HEK293T (cell line): ENCODE results near the gene GDF10.

Source experiments
- ARNT ChIP-seq: fragments of 450-650 bp; IDR thresholded peaks from 2 replicates; pipeline ENCODE4 v1.6.1; 2017; ENCODE audit warnings: mild to moderate bottlenecking
- BHLHE40 ChIP-seq: fragments of 450-650 bp; IDR thresholded peaks from 2 replicates; pipeline ENCODE4 v1.6.1; 2016; ENCODE audit warnings: mild to moderate bottlenecking, moderate library complexity, borderline replicate concordance
- CTBP1 ChIP-seq: fragments of 450-650 bp; IDR thresholded peaks from 2 replicates; pipeline ENCODE4 v1.6.1; 2016; ENCODE audit warnings: borderline replicate concordance
- FOXA1 ChIP-seq: fragments of 450-650 bp; IDR thresholded peaks from 2 replicates; pipeline ENCODE4 v1.6.1; 2016; ENCODE audit warnings: mild to moderate bottlenecking
- FOXM1 ChIP-seq: fragments of 450-650 bp; IDR thresholded peaks from 2 replicates; pipeline ENCODE4 v1.6.1; 2017; ENCODE audit warnings: mild to moderate bottlenecking, borderline replicate concordance
- HDGF ChIP-seq: fragments of 450-650 bp; IDR thresholded peaks from 2 replicates; pipeline ENCODE4 v1.6.1; 2017; ENCODE audit warnings: antibody characterized with exemption, borderline replicate concordance
- LEF1 ChIP-seq: fragments of 450-650 bp; IDR thresholded peaks from 2 replicates; pipeline ENCODE4 v1.6.1; 2017; ENCODE audit warnings: mild to moderate bottlenecking, borderline replicate concordance
- NFRKB ChIP-seq: fragments of 450-650 bp; IDR thresholded peaks from 2 replicates; pipeline ENCODE4 v1.6.1; 2016; ENCODE audit warnings: mild to moderate bottlenecking, moderate library complexity
- SP1 ChIP-seq: fragments of 450-650 bp; IDR thresholded peaks from 2 replicates; pipeline ENCODE4 v1.6.1; 2017
- SUZ12 ChIP-seq: fragments of 450-650 bp; IDR thresholded peaks from 2 replicates; pipeline ENCODE4 v1.6.1; 2016; ENCODE audit warnings: mild to moderate bottlenecking
- TARDBP ChIP-seq: fragments of 450-650 bp; IDR thresholded peaks from 2 replicates; pipeline ENCODE4 v1.6.1; 2016
- ZNF384 ChIP-seq: fragments of 450-650 bp; IDR thresholded peaks from 2 replicates; pipeline ENCODE4 v1.6.1; 2016
- TF ChIP-seq, protein P1 (sequence below): fragments of 450-650 bp; IDR thresholded peaks from 2 replicates; pipeline ENCODE4 v1.6.1; 2016

DNA sequence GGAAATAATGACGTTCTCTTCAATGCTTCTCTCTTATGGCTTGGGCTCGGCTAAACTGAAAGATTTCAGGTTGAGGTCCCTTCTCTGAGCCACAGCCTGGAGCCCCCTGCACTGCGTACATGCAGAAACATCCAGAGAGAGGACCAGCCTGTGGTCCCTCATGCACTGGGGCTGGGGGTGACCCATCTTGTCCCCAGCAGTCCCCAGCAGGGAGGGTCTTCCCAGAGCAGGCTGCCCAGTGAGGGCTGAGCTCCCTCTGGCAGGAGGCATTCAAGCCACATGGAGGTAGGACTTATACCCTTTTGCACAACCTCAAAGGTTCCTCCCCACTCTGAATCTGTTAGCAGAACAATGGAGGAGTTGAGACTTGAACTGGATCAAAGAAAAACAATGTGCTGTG, 7.4 kb downstream of the GDF10 start:
- TF ChIP-seq NFRKB (no peak), SP1 (no peak), TARDBP (no peak), BHLHE40 (no peak), SUZ12 (no peak), HDGF (no peak), FOXA1 (no peak), FOXM1 (no peak), ZNF384 (no peak), CTBP1 (no peak), LEF1 (no peak), ARNT (no peak)
- TF ChIP-seq, protein P1, sequence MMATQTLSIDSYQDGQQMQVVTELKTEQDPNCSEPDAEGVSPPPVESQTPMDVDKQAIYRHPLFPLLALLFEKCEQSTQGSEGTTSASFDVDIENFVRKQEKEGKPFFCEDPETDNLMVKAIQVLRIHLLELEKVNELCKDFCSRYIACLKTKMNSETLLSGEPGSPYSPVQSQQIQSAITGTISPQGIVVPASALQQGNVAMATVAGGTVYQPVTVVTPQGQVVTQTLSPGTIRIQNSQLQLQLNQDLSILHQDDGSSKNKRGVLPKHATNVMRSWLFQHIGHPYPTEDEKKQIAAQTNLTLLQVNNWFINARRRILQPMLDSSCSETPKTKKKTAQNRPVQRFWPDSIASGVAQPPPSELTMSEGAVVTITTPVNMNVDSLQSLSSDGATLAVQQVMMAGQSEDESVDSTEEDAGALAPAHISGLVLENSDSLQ: no peak
